ENCODE data around the gene MREG.
"Not testable (repeated sequence)": the region's sequence is repeated elsewhere in the genome, so short reads cannot be mapped to it uniquely, and the experiment has no call there.

The MREG gene

GRCh38 chr2:216002101-216002678, 11.2 kb downstream of the MREG start:
- TF ChIP-seq, protein P1, sequence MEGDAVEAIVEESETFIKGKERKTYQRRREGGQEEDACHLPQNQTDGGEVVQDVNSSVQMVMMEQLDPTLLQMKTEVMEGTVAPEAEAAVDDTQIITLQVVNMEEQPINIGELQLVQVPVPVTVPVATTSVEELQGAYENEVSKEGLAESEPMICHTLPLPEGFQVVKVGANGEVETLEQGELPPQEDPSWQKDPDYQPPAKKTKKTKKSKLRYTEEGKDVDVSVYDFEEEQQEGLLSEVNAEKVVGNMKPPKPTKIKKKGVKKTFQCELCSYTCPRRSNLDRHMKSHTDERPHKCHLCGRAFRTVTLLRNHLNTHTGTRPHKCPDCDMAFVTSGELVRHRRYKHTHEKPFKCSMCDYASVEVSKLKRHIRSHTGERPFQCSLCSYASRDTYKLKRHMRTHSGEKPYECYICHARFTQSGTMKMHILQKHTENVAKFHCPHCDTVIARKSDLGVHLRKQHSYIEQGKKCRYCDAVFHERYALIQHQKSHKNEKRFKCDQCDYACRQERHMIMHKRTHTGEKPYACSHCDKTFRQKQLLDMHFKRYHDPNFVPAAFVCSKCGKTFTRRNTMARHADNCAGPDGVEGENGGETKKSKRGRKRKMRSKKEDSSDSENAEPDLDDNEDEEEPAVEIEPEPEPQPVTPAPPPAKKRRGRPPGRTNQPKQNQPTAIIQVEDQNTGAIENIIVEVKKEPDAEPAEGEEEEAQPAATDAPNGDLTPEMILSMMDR (conservative IDR thresholded peaks at IDR 0.05): no peak
- no peak for TF ChIP-seq ZFX (IDR thresholded peaks at IDR 0.05)
- H3K27ac ChIP-seq: no peak overlapping the region

DNA sequence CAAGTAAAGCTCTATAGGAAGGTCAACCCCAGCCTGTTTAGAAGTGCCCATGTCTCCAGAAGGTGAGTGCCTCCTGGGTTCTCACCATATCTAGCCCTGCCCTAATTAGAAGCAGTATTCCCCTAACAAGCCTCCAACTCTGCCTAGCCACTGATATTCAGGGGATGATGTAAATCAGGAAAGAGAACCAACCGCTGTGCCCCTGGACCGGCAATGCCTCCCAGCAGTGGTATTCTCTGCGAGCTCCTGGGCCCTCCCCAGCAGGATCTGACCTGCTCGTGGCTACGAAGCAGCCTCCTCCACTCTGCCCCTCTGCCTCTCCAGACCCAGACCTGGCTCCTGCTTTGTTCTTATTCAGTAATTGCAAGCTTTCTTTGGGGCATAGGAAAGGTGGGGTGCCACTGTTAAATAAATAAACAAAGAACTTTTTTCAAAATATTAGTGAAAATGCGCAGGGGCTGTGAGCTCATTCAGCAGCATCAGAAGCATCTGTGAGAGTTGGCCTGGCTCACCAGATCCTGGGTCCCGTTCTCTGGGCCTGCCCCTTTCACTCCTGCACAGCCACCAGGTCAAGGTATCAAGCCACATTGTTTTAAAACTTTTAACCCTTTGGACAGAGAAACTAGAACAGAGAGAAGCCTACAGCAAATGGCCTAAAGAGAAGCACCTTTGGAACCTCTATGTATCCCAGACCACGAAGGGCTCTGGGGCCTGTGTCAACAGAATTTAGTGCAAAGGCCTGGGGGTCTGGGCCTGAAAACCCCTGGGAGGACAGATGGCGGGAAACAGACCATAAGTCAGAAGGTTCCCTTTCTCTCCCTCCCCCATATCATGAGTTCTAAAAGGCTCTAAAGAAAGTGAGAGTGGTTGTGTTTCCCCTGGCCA, 11.9 kb downstream of the MREG start:
- TF ChIP-seq ZFX (IDR thresholded peaks at IDR 0.05): no peak
- TF ChIP-seq, protein P1 (conservative IDR thresholded peaks at IDR 0.05): no peak
- no peak overlapping the region for H3K27ac ChIP-seq

- H3K27ac ChIP-seq: no peak overlapping the region
Observed at GRCh38 chr2:215998636-215999035, 14.7 kb downstream of the MREG start.

GRCh38 chr2:215997219-215997618, 16.1 kb downstream of the MREG start:
- no peak overlapping the region for H3K27ac ChIP-seq
- TF ChIP-seq, protein P1 (conservative IDR thresholded peaks at IDR 0.05): no peak
- no peak for TF ChIP-seq ZFX (IDR thresholded peaks at IDR 0.05)

More at GRCh38 chr2:215998636-215999035, 14.7 kb downstream of the MREG start:
- TF ChIP-seq ZFX (IDR thresholded peaks at IDR 0.05): no peak
- TF ChIP-seq, protein P1 (conservative IDR thresholded peaks at IDR 0.05): no peak

GRCh38 chr2:215994911-215995310, 18.4 kb downstream of the MREG start:
- TF ChIP-seq, protein P1 (conservative IDR thresholded peaks at IDR 0.05): no peak
- no peak for TF ChIP-seq ZFX (IDR thresholded peaks at IDR 0.05)
- no peak overlapping the region for H3K27ac ChIP-seq

GRCh38 chr2:215988556-215989207, 24.7 kb downstream of the MREG start:
- not testable (repeated sequence) for H3K27ac ChIP-seq

GRCh38 chr2:215985257-215985656, 28.1 kb downstream of the MREG start:
- no peak overlapping the region for H3K27ac ChIP-seq
- TF ChIP-seq, protein P1 (conservative IDR thresholded peaks at IDR 0.05): no peak
- no peak for TF ChIP-seq ZFX (IDR thresholded peaks at IDR 0.05)

All from C4-2B (cell line).